Suprapubic skin (tissue), 4 donors: ENCODE data around the gene KLHL8. TPM values are rescaled to one million over a fixed set of nuclear protein-coding genes. Genes with fewer than 3 reads are reported as not detected.
A peak's percentile ranks its signal among the peaks of the same experiment; 100 is the strongest.

Experiments used
- DNase-seq, 2 donors: peaks; one replicate each; pipeline ENCODE4 v3.0.0-alpha.2; 2019; ENCODE audit warnings: low spot score in 2 of 2
- H3K27ac ChIP-seq: fragments of 200-600 bp; sonication (generic); one replicate; pipeline ENCODE4 v1.5.1; 2019
- H3K27me3 ChIP-seq: fragments of 200-600 bp; sonication (generic); one replicate; pipeline ENCODE4 v1.5.1; 2019
- H3K36me3 ChIP-seq: fragments of 200-600 bp; sonication (generic); one replicate; pipeline ENCODE4 v1.5.1; 2019
- H3K4me1 ChIP-seq: fragments of 200-600 bp; sonication (generic); one replicate; pipeline ENCODE4 v1.5.1; 2019
- H3K4me3 ChIP-seq: fragments of 200-600 bp; sonication (generic); one replicate; pipeline ENCODE4 v1.5.1; 2019; ENCODE audit warnings: mild to moderate bottlenecking
- H3K9me3 ChIP-seq: fragments of 200-600 bp; sonication (generic); one replicate; pipeline ENCODE4 v1.5.1; 2019
- EP300 ChIP-seq: sonication (generic); formaldehyde crosslinking; IDR thresholded peaks from one replicate; pipeline ENCODE4 v1.6.1; 2017; ENCODE audit warnings: antibody characterized with exemption
- POLR2A ChIP-seq, 2 donors: fragments of 450-650 bp; IDR thresholded peaks; one replicate each; pipeline ENCODE4 v1.6.1; 2017; ENCODE audit warnings: antibody characterized with exemption in 2 of 2, mild to moderate bottlenecking in 2 of 2, moderate library complexity in 2 of 2
- POLR2AphosphoS5 ChIP-seq, 3 donors: sonication (generic); formaldehyde crosslinking; IDR thresholded peaks; one replicate each; pipeline ENCODE4 v1.6.1; 2017; ENCODE audit warnings: antibody characterized with exemption in 3 of 3
- WGBS: methylation state at CpG from one replicate; pipeline ENCODE4 v1.1.5; 2018; 5-methylcytosine and 5-hydroxymethylcytosine counted together
- total RNA-seq, 4 donors: library from RNA; depleted of rRNA; stranded (reverse); fragments of >200 nt; gene quantifications; one replicate each; pipeline ENCODE4 v1.1.0, GENCODE V29; 2016
- TF ChIP-seq, protein P1 (sequence below), 2 donors: fragments of 200-600 bp in 1 of 2; fragments of 450-650 bp in 1 of 2; sonication (generic) in 1 of 2; IDR thresholded peaks; one replicate each; pipeline ENCODE4 v1.5.1; 2016 to 2019; ENCODE audit warnings: antibody characterized with exemption in 2 of 2, mild to moderate bottlenecking in 1 of 2, moderate library complexity in 1 of 2

The KLHL8 gene
- total RNA-seq, 4 donors from 2014 or later, result 6.1 to 10.1 (median 7.2) TPM

DNA sequence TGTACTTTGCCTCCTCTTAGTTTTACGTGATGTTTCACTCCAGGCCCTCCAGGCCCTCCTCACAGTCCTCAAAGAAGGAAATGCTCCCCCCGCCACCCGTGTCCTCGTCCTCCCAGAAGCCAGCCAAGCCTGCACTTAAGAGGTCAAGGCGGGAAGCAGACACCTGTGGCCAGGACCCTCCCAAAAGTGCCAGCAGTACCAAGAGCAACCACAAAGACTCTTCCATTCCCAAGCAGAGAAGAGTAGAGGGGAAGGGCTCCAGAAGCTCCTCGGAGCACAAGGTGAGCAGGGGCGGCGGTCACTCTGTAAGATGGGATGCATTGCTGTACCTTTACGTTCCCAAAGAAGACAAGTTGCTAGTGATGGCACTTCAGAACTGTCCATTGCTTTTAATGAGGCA lies 94.4 kb downstream of the KLHL8 start:
- no peak overlapping the region for H3K4me3 ChIP-seq
- H3K36me3 ChIP-seq, result peaks cover 64% of the 10 kb centered on the region
- DNase-seq, result no peak
- no peak overlapping the region for H3K27ac ChIP-seq
- H3K27me3 ChIP-seq, result no peaks in the 10 kb centered on the region
- TF ChIP-seq POLR2AphosphoS5 (IDR thresholded peaks at IDR 0.05), result no peak
- no peak for TF ChIP-seq EP300
- no peak for TF ChIP-seq POLR2A (IDR thresholded peaks at IDR 0.05)
- TF ChIP-seq, protein P1, sequence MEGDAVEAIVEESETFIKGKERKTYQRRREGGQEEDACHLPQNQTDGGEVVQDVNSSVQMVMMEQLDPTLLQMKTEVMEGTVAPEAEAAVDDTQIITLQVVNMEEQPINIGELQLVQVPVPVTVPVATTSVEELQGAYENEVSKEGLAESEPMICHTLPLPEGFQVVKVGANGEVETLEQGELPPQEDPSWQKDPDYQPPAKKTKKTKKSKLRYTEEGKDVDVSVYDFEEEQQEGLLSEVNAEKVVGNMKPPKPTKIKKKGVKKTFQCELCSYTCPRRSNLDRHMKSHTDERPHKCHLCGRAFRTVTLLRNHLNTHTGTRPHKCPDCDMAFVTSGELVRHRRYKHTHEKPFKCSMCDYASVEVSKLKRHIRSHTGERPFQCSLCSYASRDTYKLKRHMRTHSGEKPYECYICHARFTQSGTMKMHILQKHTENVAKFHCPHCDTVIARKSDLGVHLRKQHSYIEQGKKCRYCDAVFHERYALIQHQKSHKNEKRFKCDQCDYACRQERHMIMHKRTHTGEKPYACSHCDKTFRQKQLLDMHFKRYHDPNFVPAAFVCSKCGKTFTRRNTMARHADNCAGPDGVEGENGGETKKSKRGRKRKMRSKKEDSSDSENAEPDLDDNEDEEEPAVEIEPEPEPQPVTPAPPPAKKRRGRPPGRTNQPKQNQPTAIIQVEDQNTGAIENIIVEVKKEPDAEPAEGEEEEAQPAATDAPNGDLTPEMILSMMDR (IDR thresholded peaks at IDR 0.05), result no peak
- H3K4me1 ChIP-seq, result peaks cover 25% of the 10 kb centered on the region
- H3K9me3 ChIP-seq, result no peaks in the 10 kb centered on the region
- WGBS, result 92% methylated on average over 9 of the region's 9 CpGs

DNA sequence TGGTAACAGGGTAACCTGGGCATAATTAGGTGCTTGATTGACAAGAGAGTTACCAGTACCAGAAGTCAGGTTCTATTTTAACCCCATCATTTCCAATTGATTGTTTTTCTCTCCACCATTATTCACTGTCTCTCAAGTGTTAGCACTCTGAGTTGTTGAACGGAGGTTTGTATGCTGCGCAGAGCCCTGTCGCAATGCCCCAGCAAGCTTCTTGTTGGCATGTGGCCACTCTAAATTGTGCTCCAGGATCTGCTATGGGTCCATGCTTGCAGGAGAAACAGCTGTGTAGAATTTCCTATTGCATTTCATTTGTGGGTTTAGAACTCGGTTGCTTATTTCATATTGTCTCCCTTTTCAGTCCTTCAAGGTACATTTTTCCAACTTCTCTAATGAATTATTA lies 98.2 kb downstream of the KLHL8 start:
- peaks cover 35% of the 10 kb centered on the region for H3K36me3 ChIP-seq
- DNase-seq, result no peak
- TF ChIP-seq POLR2A (IDR thresholded peaks at IDR 0.05) (no peak), POLR2AphosphoS5 (IDR thresholded peaks at IDR 0.05) (no peak), EP300 (no peak)
- TF ChIP-seq, protein P1 (IDR thresholded peaks at IDR 0.05), result no peak
- 62% methylated on average over 4 of the region's 4 CpGs for WGBS
- peak overlapping the region; percentile 33 for H3K4me3 ChIP-seq
- peaks cover 45% of the 10 kb centered on the region for H3K4me1 ChIP-seq
- H3K9me3 ChIP-seq, result no peaks in the 10 kb centered on the region
- no peaks in the 10 kb centered on the region for H3K27me3 ChIP-seq
- peak overlapping the region; percentile 90 for H3K27ac ChIP-seq

DNA sequence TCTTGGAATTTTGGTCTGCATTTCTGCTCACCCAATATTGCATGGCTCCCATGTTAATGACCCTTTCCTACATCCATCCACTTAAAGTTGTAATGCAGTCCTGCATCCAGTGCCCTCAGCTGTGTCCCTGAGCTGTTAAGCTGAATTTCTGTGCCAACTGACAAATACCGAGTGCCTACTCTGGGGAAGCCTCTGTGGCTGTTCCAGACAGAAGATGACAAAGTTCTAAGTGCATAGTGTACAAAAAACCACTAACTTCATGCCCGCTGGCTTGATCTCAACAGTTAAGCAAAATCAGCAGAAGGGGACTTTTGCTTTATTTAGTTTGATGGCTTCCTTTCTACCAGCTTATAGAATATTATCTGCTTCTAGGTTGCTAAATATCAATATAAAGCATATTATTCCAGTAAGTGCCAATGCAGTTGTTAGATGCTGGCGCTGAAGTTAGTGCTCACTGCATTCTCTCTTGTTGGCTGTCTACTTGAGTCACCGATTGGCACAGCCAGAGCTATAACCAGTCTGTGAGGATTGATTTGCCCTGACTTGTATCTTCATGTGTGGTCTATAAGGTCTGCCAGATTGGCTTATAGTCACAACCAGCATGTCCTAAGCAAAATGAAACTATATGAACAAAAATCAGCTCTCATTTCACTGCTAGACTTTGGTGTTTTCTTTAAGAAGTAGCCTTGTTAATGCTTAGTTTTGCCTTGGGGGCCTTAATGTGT lies 98.9 kb downstream of the KLHL8 start:
- Histone ChIP-seq H3K4me3 (peak overlapping the region; percentile 33), H3K27me3 (no peaks in the 10 kb centered on the region), H3K36me3 (peaks cover 35% of the 10 kb centered on the region), H3K9me3 (no peaks in the 10 kb centered on the region), H3K4me1 (peaks cover 45% of the 10 kb centered on the region), H3K27ac (peak overlapping the region; percentile 90)
- WGBS, result 42% methylated on average over 4 of the region's 4 CpGs
- DNase-seq, result no peak
- TF ChIP-seq, protein P1 (IDR thresholded peaks at IDR 0.05), result no peak
- TF ChIP-seq POLR2A (IDR thresholded peaks at IDR 0.05) (no peak), EP300 (no peak), POLR2AphosphoS5 (IDR thresholded peaks at IDR 0.05) (peak in 1 of 3 donors; percentile 12)

DNA sequence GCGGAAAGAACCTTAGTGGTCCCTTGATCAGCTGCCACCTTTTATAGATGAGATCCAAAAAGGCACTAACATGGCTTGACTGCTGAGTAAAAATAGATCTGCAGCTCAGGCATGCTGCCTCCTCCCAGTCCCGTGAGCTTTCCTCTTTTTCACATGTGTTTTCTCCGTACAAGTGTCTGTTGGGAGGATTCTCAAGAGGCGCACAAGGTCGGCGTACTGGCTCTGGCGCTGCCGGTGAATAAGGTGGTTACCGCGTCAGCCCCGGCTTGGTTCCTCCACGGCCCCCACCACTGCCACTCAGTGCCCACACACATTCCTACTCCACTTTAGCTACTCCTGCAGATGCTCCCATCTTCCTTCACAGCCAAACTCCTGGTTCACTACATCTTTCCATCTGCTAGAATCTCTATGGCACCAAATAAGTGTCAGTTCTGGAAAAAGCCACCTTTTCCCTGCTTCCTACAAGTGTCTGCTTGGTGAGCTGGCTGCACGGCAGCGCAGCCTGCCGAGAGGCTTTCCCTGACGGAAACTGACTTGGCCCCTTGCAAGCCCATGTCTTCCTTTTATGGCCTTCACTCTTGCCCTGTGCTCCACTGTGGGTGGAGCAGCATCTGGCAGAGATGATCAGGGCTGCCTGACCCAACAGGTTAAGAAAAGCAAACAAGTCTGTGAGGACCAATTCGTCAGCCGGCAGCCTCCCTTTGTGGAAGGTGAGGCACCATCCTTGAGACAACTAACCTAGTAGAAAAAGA lies 99.8 kb downstream of the KLHL8 start:
- WGBS, result 54% methylated on average over 18 of the region's 18 CpGs
- Histone ChIP-seq H3K27ac (peak overlapping the region; percentile 90), H3K9me3 (no peaks in the 10 kb centered on the region), H3K27me3 (no peaks in the 10 kb centered on the region), H3K4me3 (peak overlapping the region; percentile 33), H3K36me3 (peaks cover 35% of the 10 kb centered on the region), H3K4me1 (peaks cover 45% of the 10 kb centered on the region)
- no peak for DNase-seq
- TF ChIP-seq, protein P1 (IDR thresholded peaks at IDR 0.05), result no peak
- TF ChIP-seq POLR2AphosphoS5 (IDR thresholded peaks at IDR 0.05) (no peak), POLR2A (IDR thresholded peaks at IDR 0.05) (no peak)

DNA sequence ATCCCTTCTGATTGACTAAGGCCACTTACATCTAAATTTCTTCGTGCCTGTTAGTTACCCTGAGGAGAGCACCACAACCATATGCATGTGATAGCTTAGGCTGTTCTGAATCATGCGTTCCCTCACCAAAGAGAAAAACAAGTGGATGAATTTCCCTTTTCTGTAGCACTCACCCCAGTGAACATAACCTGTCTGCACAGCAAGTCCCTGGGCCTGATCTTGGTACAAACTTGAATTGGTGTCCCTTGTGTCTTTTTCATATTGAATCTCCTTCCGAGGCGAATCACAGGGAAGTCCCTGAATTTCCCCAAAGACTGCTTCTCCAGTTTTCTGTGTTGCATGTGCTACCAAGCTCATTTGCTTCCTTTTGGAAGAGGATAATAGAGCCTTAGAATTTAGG lies 100.4 kb downstream of the KLHL8 start:
- H3K9me3 ChIP-seq, result no peaks in the 10 kb centered on the region
- H3K27ac ChIP-seq, result peak overlapping the region; percentile 90
- DNase-seq, result no peak
- TF ChIP-seq POLR2A (IDR thresholded peaks at IDR 0.05) (no peak), POLR2AphosphoS5 (IDR thresholded peaks at IDR 0.05) (no peak), EP300 (no peak)
- TF ChIP-seq, protein P1 (IDR thresholded peaks at IDR 0.05), result no peak
- peak overlapping the region; percentile 33 for H3K4me3 ChIP-seq
- H3K27me3 ChIP-seq, result no peaks in the 10 kb centered on the region
- H3K36me3 ChIP-seq, result peaks cover 35% of the 10 kb centered on the region
- 51% methylated on average over 4 of the region's 4 CpGs for WGBS
- H3K4me1 ChIP-seq, result peaks cover 45% of the 10 kb centered on the region
